GM08714 (cell line): Measurements from ENCODE around the gene AJUBA.
"Not testable (repeated sequence)": the region's sequence is repeated elsewhere in the genome, so short reads cannot be mapped to it uniquely, and the experiment has no call there.

Experiments
- H3K4me3 ChIP-seq: fragments of 200-500 bp; sonication (Bioruptor generic); 2 replicates; pipeline ENCODE4 v1.5.1; 2014; ENCODE audit warnings: mild to moderate bottlenecking, low read length, inconsistent platforms
- ZNF274 ChIP-seq: IDR thresholded peaks from 2 replicates; pipeline ENCODE4 v1.6.1; 2012; ENCODE audit warnings: mild to moderate bottlenecking, low read depth, low read length

AJUBA gene

DNA sequence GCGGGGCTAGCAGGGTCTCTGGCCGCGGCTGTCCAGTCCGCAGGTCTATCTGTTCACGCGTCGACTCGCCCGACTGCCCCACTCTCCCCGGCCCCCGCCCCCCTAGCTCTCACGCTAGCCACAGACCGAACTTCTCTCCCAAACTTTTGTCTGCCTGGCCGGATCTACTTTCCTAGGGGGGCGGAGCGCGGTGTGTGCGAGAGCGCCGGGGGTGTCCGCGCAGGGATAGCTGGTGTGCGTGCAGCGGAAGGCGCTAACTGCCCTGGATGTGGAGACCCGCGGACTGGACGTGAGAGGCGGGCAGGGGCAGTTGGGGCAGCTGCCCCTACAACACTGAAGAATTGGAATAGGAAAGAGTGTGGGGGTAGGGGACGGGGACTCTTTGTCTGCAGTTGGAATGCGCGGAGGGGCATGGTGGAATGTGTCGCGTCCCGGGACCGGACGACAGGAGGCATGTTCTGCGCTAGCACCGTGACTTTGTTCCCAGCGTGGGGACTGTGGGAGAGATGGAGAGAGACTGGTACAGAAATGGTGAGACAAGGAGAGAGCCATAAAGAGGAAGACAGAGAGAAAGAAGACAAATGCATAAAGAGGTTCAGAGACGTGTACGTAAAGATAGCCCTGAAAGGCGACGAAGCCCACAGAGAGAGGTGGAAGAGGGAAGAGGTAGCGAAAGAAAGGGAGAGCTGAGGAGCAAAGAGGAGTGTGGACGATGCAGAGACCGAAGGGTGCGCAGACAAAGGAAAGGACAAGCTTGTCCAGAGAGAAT, at the start of gene AJUBA:
AJUBA (minus strand) TSS at position 75 of the 769 bp plus-strand sequence. CDS start 285 bp downstream, outside the sequence.
- peak within 1 kb of the TSS; percentile 61 for H3K4me3 ChIP-seq
- TF ChIP-seq ZNF274 = no peak

- H3K4me3 ChIP-seq = no peak overlapping the region
- no peak for TF ChIP-seq ZNF274
These were observed 48.6 kb upstream of the AJUBA start for GRCh38 chr14:23030936-23031335.

DNA sequence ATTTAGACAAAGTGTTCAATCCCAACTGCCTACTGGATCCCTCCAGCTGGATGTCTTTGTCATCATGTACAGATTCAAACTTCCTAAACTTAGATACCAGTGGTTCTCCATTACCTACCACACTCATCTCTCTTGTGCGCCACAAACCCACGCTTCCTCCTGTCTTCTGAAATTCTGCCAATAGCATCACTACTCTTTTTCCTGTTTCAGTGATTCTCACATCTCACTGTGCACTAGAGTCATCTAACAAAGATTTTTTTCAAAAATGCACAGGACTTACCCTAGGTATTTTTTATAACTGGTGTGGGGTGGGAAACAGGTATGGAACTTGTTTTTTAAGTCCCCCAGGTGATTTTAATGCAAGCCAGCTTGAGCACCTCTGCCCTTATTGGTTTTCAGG, 46.4 kb upstream of the AJUBA start:
- no peak for TF ChIP-seq ZNF274

DNA sequence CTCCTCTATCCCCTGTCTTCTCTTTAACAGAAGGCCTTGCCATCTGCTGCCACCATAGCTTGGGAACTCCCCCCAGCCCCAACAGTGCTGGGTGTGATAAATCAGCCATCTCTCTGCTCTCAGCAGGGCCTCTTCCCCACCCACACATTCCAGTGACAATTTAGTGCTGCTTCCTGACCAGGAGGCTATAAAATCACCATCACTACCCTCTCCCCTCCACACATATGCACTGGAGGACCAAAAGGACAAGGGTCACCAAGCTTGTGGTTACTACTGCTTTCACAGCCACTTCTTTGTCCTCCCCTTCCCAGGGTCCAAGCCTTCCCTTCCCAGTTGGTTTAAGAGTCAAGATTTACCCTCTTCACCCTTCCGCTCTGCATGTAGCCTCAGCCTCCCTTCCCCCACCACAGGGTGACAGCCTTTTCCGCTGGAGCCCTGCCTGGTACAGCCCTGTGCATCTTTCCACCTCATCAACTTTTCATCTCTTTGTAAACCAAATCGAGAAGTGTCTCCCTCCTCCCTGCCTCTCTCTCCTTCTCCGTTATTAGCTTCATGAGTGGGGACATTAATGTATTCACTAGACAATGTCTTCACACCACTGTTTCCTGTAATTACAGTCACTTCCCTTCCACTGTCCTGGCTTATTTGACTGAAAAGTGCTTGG, 42.9 kb upstream of the AJUBA start:
- H3K4me3 ChIP-seq = no peak overlapping the region
- no peak for TF ChIP-seq ZNF274

More for the DNA sequence above, 46.4 kb upstream of the AJUBA start:
- H3K4me3 ChIP-seq = no peak overlapping the region

GRCh38 chr14:23024612-23025075, 42.3 kb upstream of the AJUBA start:
- TF ChIP-seq ZNF274 = no peak
- H3K4me3 ChIP-seq = no peak overlapping the region

DNA sequence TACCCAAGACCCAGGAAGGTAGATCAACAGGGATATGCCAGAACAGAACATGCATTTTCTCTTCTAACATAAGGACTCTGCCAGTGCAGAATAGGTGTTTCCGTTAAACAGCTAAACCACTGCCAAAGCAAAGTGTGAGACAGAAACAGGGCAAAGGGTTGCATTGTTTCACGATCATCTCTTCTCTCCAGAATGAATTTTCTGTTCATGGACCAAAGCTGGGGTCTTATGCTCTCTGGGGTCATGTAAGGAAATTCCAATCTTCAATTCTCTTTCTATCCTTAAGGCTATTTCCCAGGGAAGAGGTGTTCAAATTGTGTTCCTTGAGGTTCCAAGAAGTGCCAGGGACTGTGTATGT, 41.4 kb upstream of the AJUBA start:
- no peak for TF ChIP-seq ZNF274
- no peak overlapping the region for H3K4me3 ChIP-seq

GRCh38 chr14:23023022-23023794, 40.9 kb upstream of the AJUBA start:
- TF ChIP-seq ZNF274 = no peak
- H3K4me3 ChIP-seq = no peak overlapping the region

- no peak overlapping the region for H3K4me3 ChIP-seq
- TF ChIP-seq ZNF274 = no peak
These were observed 39.6 kb upstream of the AJUBA start for GRCh38 chr14:23021889-23022442.

DNA sequence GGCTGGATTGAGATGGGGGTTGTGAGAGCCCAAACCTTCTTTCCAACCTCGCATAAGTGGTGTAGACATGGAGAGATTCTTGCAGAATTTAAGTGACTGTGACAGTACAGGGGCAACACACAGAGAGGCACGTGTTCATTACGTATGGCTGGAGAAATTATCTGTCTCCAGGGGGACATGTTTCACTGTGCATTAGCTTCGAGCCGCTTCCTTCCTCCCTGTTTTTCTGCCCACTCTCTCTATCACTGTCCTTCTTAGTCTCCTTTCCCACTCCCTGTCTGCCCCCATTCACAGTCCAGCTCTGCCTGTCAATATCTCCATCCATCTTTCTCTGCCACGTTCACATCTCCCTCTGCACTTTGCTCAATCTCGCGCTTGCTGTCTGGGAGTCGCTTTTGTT, 39.1 kb upstream of the AJUBA start:
- no peak overlapping the region for H3K4me3 ChIP-seq
- no peak for TF ChIP-seq ZNF274

DNA sequence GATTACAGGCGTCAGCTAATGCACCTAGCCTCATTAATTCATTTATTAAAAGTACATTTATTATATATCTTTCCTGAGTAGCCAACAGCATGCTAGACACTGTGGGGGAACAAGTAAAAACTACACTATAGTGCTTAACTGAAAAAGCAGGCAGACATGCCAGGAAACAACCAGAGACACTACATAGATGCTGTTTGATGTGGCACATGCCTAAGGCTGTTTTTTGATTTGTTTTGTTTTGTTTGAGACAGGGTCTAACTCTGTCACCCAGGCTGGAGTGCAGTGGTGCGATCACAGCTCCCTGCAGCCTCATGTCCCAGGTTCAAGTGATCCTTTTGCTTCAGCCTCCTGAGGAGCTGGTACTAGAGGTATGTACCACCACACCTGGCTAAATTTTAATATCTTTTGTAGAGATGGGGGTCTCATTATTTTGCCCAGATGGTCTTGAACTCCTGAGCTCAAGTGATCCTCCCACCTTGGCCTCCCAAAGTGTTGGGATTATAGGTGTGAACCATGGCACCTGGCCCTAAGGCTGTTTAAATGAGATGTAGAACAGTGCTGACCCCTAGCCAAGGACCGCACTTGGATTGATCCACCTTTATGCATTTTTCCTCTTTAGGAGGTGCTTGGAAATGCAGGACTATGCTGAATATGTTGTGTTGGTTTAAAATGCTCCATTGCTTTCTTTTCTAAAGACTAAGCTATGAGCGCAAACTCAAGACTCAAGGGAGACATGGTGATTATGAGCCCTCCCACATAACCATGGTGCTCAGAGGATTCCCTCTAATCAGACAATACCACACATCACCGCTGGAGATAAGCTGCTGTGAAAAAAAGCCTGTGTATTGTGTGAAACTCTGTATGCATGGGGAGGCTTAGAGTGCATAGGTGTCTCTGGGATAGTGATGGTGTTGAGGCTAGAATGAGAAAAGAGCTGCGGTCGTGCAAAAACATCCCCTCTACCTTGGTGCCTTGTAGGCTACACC, 38.1 kb upstream of the AJUBA start:
- no peak for TF ChIP-seq ZNF274
- H3K4me3 ChIP-seq = no peak overlapping the region

DNA sequence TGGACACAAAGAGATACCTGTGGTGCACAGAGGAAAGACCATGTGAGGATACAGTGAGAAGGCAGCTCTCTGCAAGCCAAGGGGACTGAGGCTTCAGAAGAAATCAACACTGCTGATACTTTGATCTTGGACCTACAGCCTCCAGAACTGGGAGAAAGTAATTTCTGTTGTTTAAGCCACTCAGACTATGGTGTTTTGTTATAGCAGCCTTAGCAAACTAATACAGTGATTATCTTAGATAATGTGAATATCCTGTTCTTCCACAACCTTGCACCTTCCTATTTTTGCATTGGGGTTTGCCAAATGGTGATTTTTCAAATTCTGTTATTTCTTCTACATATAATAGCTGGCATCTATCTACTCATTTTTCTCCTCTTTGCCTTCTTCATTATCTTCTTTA, 35.8 kb upstream of the AJUBA start:
- no peak for TF ChIP-seq ZNF274

GRCh38 chr14:23017091-23017490, 34.7 kb upstream of the AJUBA start:
- H3K4me3 ChIP-seq = no peak overlapping the region
- no peak for TF ChIP-seq ZNF274

More for the DNA sequence above, 35.8 kb upstream of the AJUBA start:
- H3K4me3 ChIP-seq = no peak overlapping the region

DNA sequence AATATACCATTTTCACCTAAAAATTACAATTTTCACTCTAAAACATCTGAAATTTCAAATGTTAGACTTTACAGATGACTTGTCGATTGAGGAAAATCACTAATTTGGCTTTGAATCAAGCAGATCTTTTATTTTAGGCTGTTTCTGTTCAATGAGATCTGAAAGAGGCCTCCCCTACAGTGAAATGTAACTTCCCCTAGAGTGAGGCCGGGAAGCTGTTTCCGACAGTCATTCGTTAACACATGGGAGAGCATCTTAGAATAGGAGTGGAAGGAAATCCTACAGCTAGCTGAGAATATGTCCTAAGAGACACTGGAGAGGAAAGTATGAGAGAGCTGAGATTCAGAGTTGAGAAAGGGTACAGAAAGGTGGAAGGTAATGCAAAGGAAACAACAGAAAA, 33.3 kb upstream of the AJUBA start:
- no peak for TF ChIP-seq ZNF274
- no peak overlapping the region for H3K4me3 ChIP-seq

- H3K4me3 ChIP-seq = not testable (repeated sequence)
These were observed 31.4 kb upstream of the AJUBA start for GRCh38 chr14:23013749-23014054.
